ENCODE measurements around the gene KCNIP4. TPM values are rescaled to one million over a fixed set of nuclear protein-coding genes. Genes with fewer than 3 reads are reported as not detected.

Gene KCNIP4
- total and polyA plus RNA-seq, 2 of the 8 experiments (the other 6 are each of a cell fraction or from before 2014, with no cell fraction given), result 0.06 TPM; not detected in 1

- no peak overlapping the region for H3K23ac ChIP-seq (ENCODE audit: insufficient read length)
- no peak overlapping the region for H2BK15ac ChIP-seq (ENCODE audit: low read length)
- DNase-seq (ENCODE audit: low read depth in 1 of 2, low spot score in 2 of 2) (no peak), FAIRE-seq (no peak)
- no peak overlapping the region for H3K56ac ChIP-seq (replicated peaks; ENCODE audit: insufficient read length, low read depth, low read length)
- no peak overlapping the region for H3K9ac ChIP-seq (replicated peaks in 1 of 4; ENCODE audit: extremely low read depth in 1 of 4, low read depth in 3 of 4, low read length in 3 of 4)
- H4K8ac ChIP-seq (ENCODE audit: extremely low read depth, insufficient read depth, low read length), result no peak overlapping the region; the same call in 1 of the 2 replicates
- 62% methylated on average over 6 of the region's 6 CpGs; no CpG with 5 or more reads in 1 of the 2 experiments for WGBS, 2 experiments (ENCODE audit: extremely low coverage in 1 of 2, insufficient coverage in 1 of 2, insufficient read length in 1 of 2, insufficient replicate concordance in 2 of 2, low coverage in 1 of 2, low lambda C conversion rate in 2 of 2, missing lambda C conversion rate in 1 of 2)
- H3K18ac ChIP-seq (ENCODE audit: extremely low read depth, low read length), result no peak overlapping the region
- H3K27ac ChIP-seq (ENCODE audit: low read depth, low read length), result no peak overlapping the region
- H4K20me1 ChIP-seq (replicated peaks in 1 of 2; ENCODE audit: control insufficient read depth in 1 of 2, insufficient read depth in 2 of 2, low read length in 2 of 2), result no peaks in the 10 kb centered on the region
- no peak overlapping the region for H4K5ac ChIP-seq (ENCODE audit: insufficient read length, low read depth, low read length)
- H2AFZ ChIP-seq (ENCODE audit: low read length), result no peak overlapping the region
- no peaks in the 10 kb centered on the region for H3K36me3 ChIP-seq (ENCODE audit: control insufficient read depth in 2 of 4, insufficient read depth in 4 of 4, low read length in 3 of 4)
- H2BK120ac ChIP-seq (replicated peaks; ENCODE audit: low read depth, low read length), result no peak overlapping the region
- no peaks in the 10 kb centered on the region for H3K79me1 ChIP-seq (ENCODE audit: low read depth, low read length)
- H2AK5ac ChIP-seq (ENCODE audit: low read depth, low read length), result no peak overlapping the region
- ChIA-PET POLR2A (ENCODE audit: partially characterized antibody) (no interaction called here), CTCF (ENCODE audit: partially characterized antibody) (no interaction called here)
- TF ChIP-seq CTBP2 (IDR thresholded peaks at IDR 0.05; ENCODE audit: borderline replicate concordance, insufficient read depth, insufficient read length, low read length) (no peak), FOSL1 (IDR thresholded peaks at IDR 0.05; ENCODE audit: insufficient read depth, low read depth, low read length) (no peak), TAF1 (IDR thresholded peaks at IDR 0.05; ENCODE audit: low read depth, low read length) (no peak), NRF1 (IDR thresholded peaks at IDR 0.05; ENCODE audit: low read depth, low read length) (no peak), ZNF274 (IDR thresholded peaks at IDR 0.05; ENCODE audit: borderline replicate concordance, extremely low read depth, low read length) (no peak), CBX8 (IDR thresholded peaks at IDR 0.05; ENCODE audit: borderline replicate concordance, low read depth, low read length) (no peak), GTF2F1 (IDR thresholded peaks at IDR 0.05; ENCODE audit: borderline replicate concordance, low read depth, low read length) (no peak), E2F6 (IDR thresholded peaks at IDR 0.05) (no peak), PHF8 (conservative IDR thresholded peaks at IDR 0.05; ENCODE audit: low read depth, low read length) (no peak), GABPA (IDR thresholded peaks at IDR 0.05; ENCODE audit: borderline replicate concordance, insufficient read depth, low read length) (no peak), CHD2 (IDR thresholded peaks at IDR 0.05; ENCODE audit: low read length) (no peak)
- no peaks in the 10 kb centered on the region for H3K23me2 ChIP-seq (ENCODE audit: low read depth, low read length)
- H3K4ac ChIP-seq (replicated peaks; ENCODE audit: insufficient read length, low read depth, low read length), result no peak overlapping the region
- H2BK12ac ChIP-seq (ENCODE audit: low read depth, low read length), result no peak overlapping the region
- H3K14ac ChIP-seq (ENCODE audit: insufficient read length), result no peak overlapping the region
- H2BK20ac ChIP-seq (ENCODE audit: low read length), result no peak overlapping the region
- no peak overlapping the region for H3K4me3 ChIP-seq (ENCODE audit: extremely low read depth in 1 of 4, insufficient read depth in 2 of 4, low read depth in 3 of 4, low read length in 4 of 4)
- H3K9me3 ChIP-seq (ENCODE audit: insufficient read depth in 2 of 2, low read depth in 1 of 2, low read length in 1 of 2), result peaks cover 17% of the 10 kb centered on the region in 2 experiments
- no peaks in the 10 kb centered on the region for H3K4me1 ChIP-seq (replicated peaks in 1 of 4; ENCODE audit: control insufficient read depth in 3 of 4, insufficient read depth in 4 of 4, low read length in 3 of 4)
- H3K27me3 ChIP-seq (replicated peaks in 1 of 4; ENCODE audit: control insufficient read depth in 3 of 4, extremely low read depth in 1 of 4, insufficient read depth in 3 of 4, low read length in 3 of 4), result peaks cover 0 to 1% (median 0%) of the 10 kb centered on the region in 4 experiments; a peak in 1 of 7 replicates
- no peak overlapping the region for H2BK5ac ChIP-seq (ENCODE audit: low read depth, low read length)
- no peak overlapping the region for H3K4me2 ChIP-seq (ENCODE audit: insufficient read depth in 1 of 2, low read depth in 2 of 2, low read length in 2 of 2)
- H4K91ac ChIP-seq (replicated peaks; ENCODE audit: insufficient read length, low read length), result no peak overlapping the region
- H3K79me2 ChIP-seq (ENCODE audit: control insufficient read depth in 1 of 2, insufficient read depth in 2 of 2, low read length in 2 of 2), result no peaks in the 10 kb centered on the region
These were observed 92.3 kb downstream of the KCNIP4 start for GRCh38 chr4:21856301-21856700.

All from H1 (cell line).